ENCODE results near the gene ATXN10. TPM values are rescaled to one million over a fixed set of nuclear protein-coding genes. Genes with fewer than 3 reads are reported as not detected.

Gene ATXN10
- total RNA-seq, 4 donors from 2014 or later = 28.4 to 184 (median 66.3) TPM

DNA sequence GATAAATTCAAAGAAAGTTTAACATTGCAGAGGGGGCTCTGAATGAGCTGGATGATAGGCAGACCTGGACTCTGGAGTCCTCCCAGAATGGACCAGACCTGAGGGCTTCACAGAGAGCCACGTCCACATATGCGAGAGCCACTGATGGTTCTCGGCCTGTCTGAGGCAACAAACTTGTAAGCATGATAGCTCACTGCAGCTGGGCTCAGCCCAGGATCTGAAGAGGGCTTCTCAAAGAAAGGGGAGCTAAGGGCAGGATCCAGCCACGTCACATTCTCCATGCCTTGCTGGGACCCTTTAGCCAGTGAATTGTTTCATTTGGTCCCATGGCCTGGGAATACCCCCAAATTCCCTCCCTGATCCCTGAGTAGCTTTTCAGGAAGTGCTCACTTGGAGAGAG lies 98.9 kb downstream of the ATXN10 start:
- Histone ChIP-seq H3K36me3 (no peaks in the 10 kb centered on the region), H3K4me3 (no peak overlapping the region), H3K27me3 (no peaks in the 10 kb centered on the region), H3K4me1 (peaks cover 0 to 7% (median 0%) of the 10 kb centered on the region in 4 donors), H3K27ac (no peak overlapping the region), H3K9me3 (no peaks in the 10 kb centered on the region)
- TF ChIP-seq POLR2A (IDR thresholded peaks at IDR 0.05) = no peak
- TF ChIP-seq, protein P1, sequence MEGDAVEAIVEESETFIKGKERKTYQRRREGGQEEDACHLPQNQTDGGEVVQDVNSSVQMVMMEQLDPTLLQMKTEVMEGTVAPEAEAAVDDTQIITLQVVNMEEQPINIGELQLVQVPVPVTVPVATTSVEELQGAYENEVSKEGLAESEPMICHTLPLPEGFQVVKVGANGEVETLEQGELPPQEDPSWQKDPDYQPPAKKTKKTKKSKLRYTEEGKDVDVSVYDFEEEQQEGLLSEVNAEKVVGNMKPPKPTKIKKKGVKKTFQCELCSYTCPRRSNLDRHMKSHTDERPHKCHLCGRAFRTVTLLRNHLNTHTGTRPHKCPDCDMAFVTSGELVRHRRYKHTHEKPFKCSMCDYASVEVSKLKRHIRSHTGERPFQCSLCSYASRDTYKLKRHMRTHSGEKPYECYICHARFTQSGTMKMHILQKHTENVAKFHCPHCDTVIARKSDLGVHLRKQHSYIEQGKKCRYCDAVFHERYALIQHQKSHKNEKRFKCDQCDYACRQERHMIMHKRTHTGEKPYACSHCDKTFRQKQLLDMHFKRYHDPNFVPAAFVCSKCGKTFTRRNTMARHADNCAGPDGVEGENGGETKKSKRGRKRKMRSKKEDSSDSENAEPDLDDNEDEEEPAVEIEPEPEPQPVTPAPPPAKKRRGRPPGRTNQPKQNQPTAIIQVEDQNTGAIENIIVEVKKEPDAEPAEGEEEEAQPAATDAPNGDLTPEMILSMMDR (IDR thresholded peaks at IDR 0.05) = no peak
- DNase-seq = no peak

DNA sequence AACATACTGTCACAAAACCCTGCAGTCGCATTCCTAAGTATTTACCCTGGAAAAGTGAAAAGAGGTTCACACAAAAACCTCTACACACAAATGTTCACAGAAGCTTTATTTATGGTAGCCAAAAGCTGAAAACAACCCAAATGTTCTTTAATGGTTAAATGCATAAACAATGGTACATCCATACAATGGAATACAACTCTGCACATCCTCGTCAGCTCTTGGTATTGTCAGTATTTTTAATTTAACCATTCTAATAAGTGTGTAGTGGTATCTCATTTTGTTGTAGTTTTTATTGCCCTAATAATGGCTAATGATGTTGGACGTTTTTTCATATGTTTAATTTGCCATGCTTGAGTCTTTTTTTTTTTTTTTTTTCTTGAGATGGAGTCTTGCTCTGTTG lies 99.4 kb downstream of the ATXN10 start:
- TF ChIP-seq, protein P1 (IDR thresholded peaks at IDR 0.05) = no peak
- Histone ChIP-seq H3K4me1 (peaks cover 0 to 7% (median 0%) of the 10 kb centered on the region in 4 donors), H3K9me3 (no peaks in the 10 kb centered on the region), H3K4me3 (no peak overlapping the region), H3K36me3 (no peaks in the 10 kb centered on the region), H3K27me3 (no peaks in the 10 kb centered on the region), H3K27ac (no peak overlapping the region)
- no peak for DNase-seq

DNA sequence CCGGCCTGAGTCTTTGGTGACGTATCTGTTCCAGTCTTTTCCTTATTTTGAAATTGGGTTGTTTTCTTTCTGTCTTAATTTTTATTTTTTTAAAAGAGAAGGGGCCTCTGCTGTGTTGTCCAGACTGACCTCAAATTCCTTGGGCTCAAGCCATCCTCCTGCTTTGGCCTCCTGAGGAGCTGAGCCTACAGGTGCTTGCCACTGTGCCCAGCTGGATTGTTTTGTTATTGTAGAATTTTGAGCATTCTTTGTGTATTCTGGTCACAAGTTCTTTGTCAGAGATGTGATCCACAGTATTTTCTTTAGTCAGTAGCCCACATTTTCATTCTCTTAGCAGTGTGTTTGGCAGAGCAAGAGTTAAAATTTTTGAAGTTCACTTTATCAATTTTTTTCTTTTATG lies 100.1 kb downstream of the ATXN10 start:
- Histone ChIP-seq H3K27ac (no peak overlapping the region), H3K4me3 (no peak overlapping the region)

DNA sequence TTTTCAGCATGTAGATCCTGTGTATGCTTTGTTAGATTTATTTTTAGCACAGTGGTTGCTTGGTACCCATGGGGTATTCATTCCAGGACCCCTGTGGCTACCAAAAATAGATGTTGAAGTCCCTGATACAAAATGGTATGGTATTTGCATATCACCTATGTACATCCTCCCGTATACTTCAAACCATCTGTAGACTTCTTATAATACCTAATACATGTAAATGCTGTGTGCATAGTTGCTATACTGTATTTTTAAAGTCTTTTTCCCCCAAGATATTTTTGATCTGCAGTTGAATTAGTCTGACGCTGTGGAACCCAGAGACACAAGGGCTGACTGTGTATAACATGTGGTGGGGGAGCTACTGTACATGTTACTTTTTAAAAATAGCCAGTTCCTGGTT lies 101.1 kb downstream of the ATXN10 start:
- Histone ChIP-seq H3K4me3 (no peak overlapping the region), H3K4me1 (peaks cover 0 to 7% (median 0%) of the 10 kb centered on the region in 4 donors), H3K27ac (no peak overlapping the region), H3K27me3 (no peaks in the 10 kb centered on the region), H3K36me3 (no peaks in the 10 kb centered on the region), H3K9me3 (no peaks in the 10 kb centered on the region)
- no peak for DNase-seq
- TF ChIP-seq, protein P1 (IDR thresholded peaks at IDR 0.05) = no peak
- no peak for TF ChIP-seq POLR2A (IDR thresholded peaks at IDR 0.05)

More for the DNA sequence above, 100.1 kb downstream of the ATXN10 start:
- Histone ChIP-seq H3K9me3 (no peaks in the 10 kb centered on the region), H3K27me3 (no peaks in the 10 kb centered on the region), H3K36me3 (no peaks in the 10 kb centered on the region), H3K4me1 (peaks cover 0 to 7% (median 0%) of the 10 kb centered on the region in 4 donors)
- no peak for TF ChIP-seq POLR2A (IDR thresholded peaks at IDR 0.05)
- TF ChIP-seq, protein P1 (IDR thresholded peaks at IDR 0.05) = no peak
- DNase-seq = no peak

DNA sequence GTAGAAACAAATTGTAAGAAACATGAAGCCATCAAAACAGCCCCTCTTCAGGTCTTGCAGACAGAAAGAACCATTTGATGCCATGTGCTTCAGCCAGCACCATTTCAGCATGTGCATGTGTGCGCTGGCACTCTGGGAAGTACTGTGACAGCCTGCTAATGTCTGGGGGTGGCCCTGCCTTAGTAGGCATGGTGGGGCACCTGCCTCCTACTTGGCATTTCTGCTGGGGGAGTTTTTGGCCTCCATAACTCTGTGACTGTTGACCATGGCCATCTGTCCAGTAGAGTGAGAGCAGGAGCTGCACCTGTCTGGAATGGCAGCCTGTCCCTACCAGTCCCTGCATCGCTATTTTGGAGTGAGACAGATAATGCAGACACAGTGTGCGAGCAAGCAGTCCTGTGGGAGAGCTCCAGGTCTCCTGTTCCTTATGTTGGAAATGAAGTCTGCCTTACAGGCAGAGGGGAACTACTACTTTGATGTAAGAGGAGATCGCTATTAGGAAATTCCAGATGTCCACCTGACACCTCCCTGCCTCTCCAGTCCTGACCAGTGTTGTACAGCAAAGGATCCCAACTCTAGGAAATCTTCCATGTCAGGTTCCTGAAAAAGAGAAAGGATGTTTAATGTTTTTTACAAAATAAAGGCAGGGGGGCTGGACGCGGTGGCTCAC lies 102.5 kb downstream of the ATXN10 start:
- Histone ChIP-seq H3K27me3 (no peaks in the 10 kb centered on the region), H3K4me1 (peaks cover 0 to 7% (median 0%) of the 10 kb centered on the region in 4 donors), H3K36me3 (no peaks in the 10 kb centered on the region), H3K4me3 (no peak overlapping the region), H3K27ac (no peak overlapping the region), H3K9me3 (no peaks in the 10 kb centered on the region)
- TF ChIP-seq POLR2A (IDR thresholded peaks at IDR 0.05) = no peak
- TF ChIP-seq, protein P1 (IDR thresholded peaks at IDR 0.05) = no peak
- DNase-seq = no peak
